GM12875 (cell line): ENCODE measurements around the gene CREBBP.
A peak's percentile ranks its signal among the peaks of the same experiment; 100 is the strongest.
"Not testable (repeated sequence)": the region's sequence is repeated elsewhere in the genome, so short reads cannot be mapped to it uniquely, and the experiment has no call there.

Experiments used
- H3K4me3 ChIP-seq: one replicate; pipeline ENCODE4 v1.5.1; 2011; ENCODE audit warnings: low read depth, low read length, control low read depth
- TF ChIP-seq, protein P1 (sequence below): IDR thresholded peaks from 2 replicates; pipeline ENCODE4 v1.5.1; 2011; ENCODE audit warnings: low read depth, mild to moderate bottlenecking, control low read depth, inconsistent platforms, low read length, moderate library complexity, borderline replicate concordance; ENCODE audit not compliant: insufficient read depth

Gene CREBBP

GRCh38 chr16:3722508-3722907 is 158.0 kb downstream of the CREBBP start:
- TF ChIP-seq, protein P1, sequence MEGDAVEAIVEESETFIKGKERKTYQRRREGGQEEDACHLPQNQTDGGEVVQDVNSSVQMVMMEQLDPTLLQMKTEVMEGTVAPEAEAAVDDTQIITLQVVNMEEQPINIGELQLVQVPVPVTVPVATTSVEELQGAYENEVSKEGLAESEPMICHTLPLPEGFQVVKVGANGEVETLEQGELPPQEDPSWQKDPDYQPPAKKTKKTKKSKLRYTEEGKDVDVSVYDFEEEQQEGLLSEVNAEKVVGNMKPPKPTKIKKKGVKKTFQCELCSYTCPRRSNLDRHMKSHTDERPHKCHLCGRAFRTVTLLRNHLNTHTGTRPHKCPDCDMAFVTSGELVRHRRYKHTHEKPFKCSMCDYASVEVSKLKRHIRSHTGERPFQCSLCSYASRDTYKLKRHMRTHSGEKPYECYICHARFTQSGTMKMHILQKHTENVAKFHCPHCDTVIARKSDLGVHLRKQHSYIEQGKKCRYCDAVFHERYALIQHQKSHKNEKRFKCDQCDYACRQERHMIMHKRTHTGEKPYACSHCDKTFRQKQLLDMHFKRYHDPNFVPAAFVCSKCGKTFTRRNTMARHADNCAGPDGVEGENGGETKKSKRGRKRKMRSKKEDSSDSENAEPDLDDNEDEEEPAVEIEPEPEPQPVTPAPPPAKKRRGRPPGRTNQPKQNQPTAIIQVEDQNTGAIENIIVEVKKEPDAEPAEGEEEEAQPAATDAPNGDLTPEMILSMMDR: no peak
- H3K4me3 ChIP-seq: no peak overlapping the region

DNA sequence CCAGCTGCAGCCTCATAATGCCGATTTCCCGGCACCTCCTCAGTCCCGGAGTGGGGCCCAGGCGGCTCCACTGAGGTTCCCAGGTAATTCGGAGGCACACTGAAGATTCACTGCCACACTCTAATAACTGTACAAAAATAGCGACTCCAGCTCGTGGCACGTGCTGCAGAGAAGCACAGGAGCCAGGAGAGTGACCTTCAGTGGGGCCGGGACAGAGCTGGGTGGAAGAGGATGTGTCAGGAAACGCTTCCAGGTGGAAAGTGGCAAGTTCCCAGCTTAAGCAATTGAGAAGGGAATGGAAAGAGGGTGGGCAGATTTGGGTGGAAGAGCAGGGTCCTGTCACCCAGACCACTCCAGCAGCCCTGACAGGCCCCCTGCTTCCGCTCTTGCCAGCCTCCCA is 160.1 kb downstream of the CREBBP start:
- no peak overlapping the region for H3K4me3 ChIP-seq
- TF ChIP-seq, protein P1: no peak

DNA sequence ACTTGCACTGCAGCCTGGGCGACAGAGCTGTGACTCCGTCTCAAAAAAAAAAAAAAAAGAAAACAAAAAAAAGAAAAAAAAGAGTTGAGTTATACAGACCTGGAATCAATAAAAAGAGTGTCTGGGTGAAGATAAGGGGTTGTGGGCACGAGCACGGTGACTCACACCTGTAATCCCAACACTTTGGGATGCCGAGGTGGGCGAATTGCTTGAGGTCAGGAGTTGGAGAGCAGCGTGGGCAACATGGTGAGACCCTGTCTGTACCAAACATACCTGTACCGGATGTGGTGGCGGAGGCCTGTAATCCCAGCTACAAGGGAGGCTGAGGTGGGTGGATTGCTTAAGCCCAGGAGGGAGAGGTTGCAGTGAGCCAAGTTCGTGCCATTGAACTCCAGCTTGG is 161.9 kb downstream of the CREBBP start:
- TF ChIP-seq, protein P1: no peak
- no peak overlapping the region for H3K4me3 ChIP-seq

- TF ChIP-seq, protein P1: no peak
- H3K4me3 ChIP-seq: peak overlapping the region; percentile 97
These were observed 162.5 kb downstream of the CREBBP start for GRCh38 chr16:3718019-3718391.

DNA sequence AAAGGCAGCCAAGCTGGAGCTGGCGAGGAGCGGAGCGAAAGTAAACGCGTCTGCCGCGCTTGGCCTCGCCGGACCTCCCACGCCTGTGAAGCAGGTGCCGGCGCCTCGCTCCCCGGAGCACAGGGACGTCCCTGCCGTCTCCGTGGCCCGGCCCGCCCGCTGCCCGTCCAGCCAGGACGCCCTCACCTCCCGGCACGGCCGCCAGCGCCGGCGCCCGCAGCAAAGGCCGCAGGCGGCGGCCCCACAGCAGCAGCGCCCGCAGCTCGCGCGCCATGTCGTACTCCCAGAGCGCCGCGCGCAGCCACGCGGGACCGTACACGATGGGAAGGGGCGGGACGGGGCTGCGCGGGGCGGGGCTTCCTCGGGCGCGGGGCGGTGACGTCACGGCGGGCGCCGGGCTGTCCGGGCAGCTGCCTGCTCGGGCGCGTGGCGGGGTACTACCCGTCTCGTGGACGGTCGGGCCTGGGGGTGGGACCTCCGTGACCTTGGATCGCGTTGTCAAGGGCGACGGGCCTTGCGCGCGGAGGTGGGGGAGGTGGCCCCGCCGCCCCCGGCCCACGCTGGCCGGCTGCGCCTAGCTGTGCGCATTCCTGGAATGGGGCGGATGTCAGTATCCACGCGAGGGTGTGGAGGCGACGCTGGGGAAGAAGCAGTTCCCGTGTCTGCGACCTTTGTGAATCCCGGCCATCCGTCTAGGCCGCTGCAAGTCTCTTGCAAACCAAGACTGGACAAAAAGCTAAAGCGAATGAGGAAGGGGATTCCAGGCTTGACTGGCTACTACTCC is 163.1 kb downstream of the CREBBP start, which contains the start of gene TRAP1:
TRAP1 (minus strand) TSS at position 290 of the 784 bp plus-strand sequence; CDS start at position 274, 16 bp downstream.
- H3K4me3 ChIP-seq: peak within 1 kb of the TSS; percentile 97
- TF ChIP-seq, protein P1: no peak

- peak overlapping the region; percentile 97 for H3K4me3 ChIP-seq
- TF ChIP-seq, protein P1: no peak
These were observed 163.7 kb downstream of the CREBBP start for GRCh38 chr16:3716831-3717234.

- TF ChIP-seq, protein P1: no peak
These were observed 165.1 kb downstream of the CREBBP start for GRCh38 chr16:3715430-3715829.

GRCh38 chr16:3714378-3714777 is 166.1 kb downstream of the CREBBP start:
- not testable (repeated sequence) for H3K4me3 ChIP-seq

More at GRCh38 chr16:3715430-3715829, 165.1 kb downstream of the CREBBP start:
- H3K4me3 ChIP-seq: no peak overlapping the region
